ENCODE measurements around the gene CBX4. TPM values are rescaled to one million over a fixed set of nuclear protein-coding genes. Genes with fewer than 3 reads are reported as not detected.

Gene CBX4
- total RNA-seq, 1 donor from 2014 or later = 2.7 TPM

- Mint-ChIP-seq H3K27ac (peak overlapping the region; percentile 50), H3K4me1 (peaks cover 50% of the 10 kb centered on the region), H3K27me3 (ENCODE audit: insufficient read depth, low read depth) (peaks cover 71% of the 10 kb centered on the region), H3K9me3 (peaks cover 8% of the 10 kb centered on the region), H3K4me3 (peak overlapping the region; percentile 50), H3K36me3 (no peaks in the 10 kb centered on the region)
- peaks cover under 1% of the 10 kb centered on the region for H3K79me2 ChIP-seq (ENCODE audit: low read depth)
- no peak overlapping the region for H3K27ac ChIP-seq
- H3K36me3 ChIP-seq = no peaks in the 10 kb centered on the region
- peaks cover 72% of the 10 kb centered on the region for H4K20me1 ChIP-seq (ENCODE audit: low read depth)
- peaks cover 47% of the 10 kb centered on the region for H3K4me1 ChIP-seq
- peak overlapping the region; percentile 31 for H3K4me3 ChIP-seq
- DNase-seq (ENCODE audit: low spot score) = peak; percentile 63
- H3K27me3 ChIP-seq = peaks cover 92% of the 10 kb centered on the region
- peaks cover 76% of the 10 kb centered on the region for H3F3A ChIP-seq (ENCODE audit: low read depth)
- TF ChIP-seq CTCF (IDR thresholded peaks at IDR 0.05) (no peak), EZH2phosphoT487 (IDR thresholded peaks at IDR 0.05) (peak; percentile 23), EZH2 (IDR thresholded peaks at IDR 0.05) (peak; percentile 93)
- H2AFZ ChIP-seq (replicated peaks) = no peak overlapping the region
- peak overlapping the region; percentile 58 for H3K4me2 ChIP-seq
- no peak overlapping the region for H3K9ac ChIP-seq
- H3K9me3 ChIP-seq (ENCODE audit: low read depth) = no peaks in the 10 kb centered on the region
These were observed 37.8 kb downstream of the CBX4 start for GRCh38 chr17:79801156-79802038.

DNA sequence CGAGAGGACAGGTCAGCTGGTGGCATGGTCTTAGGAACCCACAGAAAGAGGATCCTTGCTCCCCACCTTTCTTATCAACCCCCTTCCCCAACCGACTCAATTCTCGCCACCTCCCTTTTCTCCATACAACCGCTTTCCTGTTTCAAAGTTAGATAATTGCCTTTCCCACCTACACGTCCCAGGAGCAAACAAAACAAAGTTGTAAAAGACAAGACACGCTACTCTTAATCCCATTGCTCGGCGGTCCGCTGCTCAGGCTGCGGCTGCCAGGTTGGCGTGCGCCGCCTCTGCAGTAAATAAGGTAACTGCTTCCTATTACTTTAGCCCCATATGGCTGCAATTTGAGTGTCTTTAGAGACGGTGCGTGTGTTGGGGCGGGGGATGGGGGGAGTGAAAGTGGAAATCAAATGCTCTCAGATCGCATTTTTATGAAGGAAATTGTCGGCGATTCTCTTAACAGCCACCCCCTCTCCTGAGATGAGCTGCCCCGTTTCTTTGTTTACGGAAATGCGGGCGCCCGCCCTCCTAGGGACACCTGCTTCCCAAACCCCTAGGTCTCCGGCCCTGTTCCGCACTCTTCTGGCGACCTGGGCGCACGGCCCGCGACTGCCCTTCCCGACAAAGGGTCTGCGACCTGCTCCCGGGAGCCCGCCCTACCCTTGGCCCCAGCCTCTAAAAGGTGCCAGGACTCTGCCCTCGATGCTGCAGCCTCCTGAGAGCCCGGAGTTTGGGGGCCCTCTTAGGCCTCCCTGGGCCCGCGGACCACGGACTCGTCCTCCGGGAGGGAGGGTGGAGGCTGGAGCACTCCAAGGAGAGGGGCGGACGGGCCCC lies 38.7 kb downstream of the CBX4 start:
- peak overlapping the region; percentile 58 for H3K4me2 ChIP-seq
- peaks cover 7% of the 10 kb centered on the region for H3K79me2 ChIP-seq (ENCODE audit: low read depth)
- H3K4me3 ChIP-seq = peak overlapping the region; percentile 31
- H3K36me3 ChIP-seq = no peaks in the 10 kb centered on the region
- Mint-ChIP-seq H3K27me3 (ENCODE audit: insufficient read depth, low read depth) (peaks cover 67% of the 10 kb centered on the region), H3K4me3 (peak overlapping the region; percentile 68), H3K36me3 (no peaks in the 10 kb centered on the region), H3K9me3 (peaks cover 8% of the 10 kb centered on the region), H3K27ac (no peak overlapping the region), H3K4me1 (peaks cover 52% of the 10 kb centered on the region)
- H3F3A ChIP-seq (ENCODE audit: low read depth) = peaks cover 75% of the 10 kb centered on the region
- H4K20me1 ChIP-seq (ENCODE audit: low read depth) = peaks cover 73% of the 10 kb centered on the region
- H2AFZ ChIP-seq (replicated peaks) = no peak overlapping the region
- H3K27me3 ChIP-seq = peaks cover 92% of the 10 kb centered on the region
- H3K9ac ChIP-seq = no peak overlapping the region
- TF ChIP-seq EZH2phosphoT487 (IDR thresholded peaks at IDR 0.05) (peak; percentile 30), CTCF (IDR thresholded peaks at IDR 0.05) (no peak)
- no peaks in the 10 kb centered on the region for H3K9me3 ChIP-seq (ENCODE audit: low read depth)
- H3K4me1 ChIP-seq = peaks cover 47% of the 10 kb centered on the region
- no peak overlapping the region for H3K27ac ChIP-seq
- peak; percentile 84 for DNase-seq (ENCODE audit: low spot score)

DNA sequence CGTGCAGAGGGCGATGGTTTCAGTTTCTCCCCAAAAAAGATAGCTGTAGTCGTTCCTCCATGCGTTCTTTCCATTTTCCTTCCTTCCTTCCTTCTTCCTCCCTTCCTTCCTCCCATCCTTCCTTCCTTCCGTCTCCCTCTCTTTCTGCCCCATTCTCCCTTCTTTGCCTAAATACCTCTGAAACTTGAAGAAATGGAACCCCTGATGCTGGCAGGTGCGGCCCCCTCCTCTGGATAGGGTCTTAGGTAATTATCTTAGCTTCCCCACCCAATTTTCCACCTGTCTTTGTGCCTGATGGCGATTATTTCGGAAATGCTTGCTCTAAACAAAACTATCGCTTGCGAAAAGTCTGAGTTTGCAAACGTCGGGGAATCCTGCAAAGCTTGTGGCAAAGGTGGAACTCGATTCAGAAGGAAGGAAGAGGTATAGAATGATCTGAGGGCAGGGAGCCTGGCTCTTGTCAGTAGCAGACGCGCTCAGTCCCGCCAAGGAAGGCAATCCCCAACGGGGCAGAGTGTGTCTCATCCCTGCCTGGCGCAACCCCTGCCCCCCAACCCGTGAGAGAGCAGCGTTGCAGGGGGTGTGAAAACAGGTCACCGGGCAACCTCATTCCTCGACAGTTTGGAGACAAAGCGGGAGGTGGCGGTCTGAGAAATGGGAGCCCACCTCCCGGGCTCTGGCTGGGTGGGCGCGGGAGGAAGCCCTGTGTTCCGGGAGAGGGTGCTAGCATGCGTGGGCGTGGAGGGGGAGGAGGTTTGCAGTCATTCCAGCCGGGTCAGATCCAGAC lies 39.5 kb downstream of the CBX4 start:
- Histone ChIP-seq H3K4me3 (no peak overlapping the region), H3K79me2 (ENCODE audit: low read depth) (peaks cover 7% of the 10 kb centered on the region), H3K9ac (no peak overlapping the region), H3K27me3 (peaks cover 92% of the 10 kb centered on the region), H2AFZ (replicated peaks) (no peak overlapping the region), H3F3A (ENCODE audit: low read depth) (peaks cover 67% of the 10 kb centered on the region), H3K27ac (no peak overlapping the region), H4K20me1 (ENCODE audit: low read depth) (peaks cover 73% of the 10 kb centered on the region), H3K4me1 (peaks cover 43% of the 10 kb centered on the region), H3K36me3 (no peaks in the 10 kb centered on the region), H3K4me2 (peak overlapping the region; percentile 58), H3K9me3 (ENCODE audit: low read depth) (no peaks in the 10 kb centered on the region)
- TF ChIP-seq EZH2phosphoT487 (IDR thresholded peaks at IDR 0.05) (peak; percentile 83), CTCF (IDR thresholded peaks at IDR 0.05) (no peak), EZH2 (IDR thresholded peaks at IDR 0.05) (peak; percentile 73)
- peaks cover 48% of the 10 kb centered on the region for H3K4me1 Mint-ChIP-seq
- peaks cover 59% of the 10 kb centered on the region for H3K27me3 Mint-ChIP-seq (ENCODE audit: insufficient read depth, low read depth)
- H3K4me3 Mint-ChIP-seq = peak overlapping the region; percentile 68
- H3K36me3 Mint-ChIP-seq = no peaks in the 10 kb centered on the region
- peaks cover 8% of the 10 kb centered on the region for H3K9me3 Mint-ChIP-seq
- DNase-seq (ENCODE audit: low spot score) = peak; percentile 48
- H3K27ac Mint-ChIP-seq = no peak overlapping the region
